ENCODE data around the gene MRNIP.
A peak's percentile ranks its signal among the peaks of the same experiment; 100 is the strongest.

MRNIP gene

DNA sequence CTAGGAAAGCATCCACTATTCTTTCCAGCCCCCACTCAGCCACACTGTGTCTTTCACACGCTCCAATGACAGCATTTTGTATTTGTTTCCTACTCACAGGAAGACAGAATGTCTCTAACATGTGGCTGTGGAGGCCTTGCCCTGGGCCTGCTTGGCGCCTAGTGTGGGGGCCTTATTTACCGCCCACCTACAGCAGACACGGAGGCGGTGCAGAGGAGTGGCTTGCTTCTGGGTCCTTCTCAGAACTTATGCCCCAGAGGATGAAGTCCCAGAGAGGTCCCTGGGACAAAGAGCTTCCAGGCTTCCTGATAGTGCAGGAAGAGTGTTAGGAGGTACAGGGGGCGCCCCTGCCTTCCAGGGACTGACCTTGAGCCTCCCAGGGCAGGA lies 8.5 kb upstream of the MRNIP start:
- DNase-seq (ENCODE audit: low read depth): no peak
- H3K4me3 ChIP-seq (ENCODE audit: low read depth, low read length): no peak overlapping the region
- TF ChIP-seq, protein P1, sequence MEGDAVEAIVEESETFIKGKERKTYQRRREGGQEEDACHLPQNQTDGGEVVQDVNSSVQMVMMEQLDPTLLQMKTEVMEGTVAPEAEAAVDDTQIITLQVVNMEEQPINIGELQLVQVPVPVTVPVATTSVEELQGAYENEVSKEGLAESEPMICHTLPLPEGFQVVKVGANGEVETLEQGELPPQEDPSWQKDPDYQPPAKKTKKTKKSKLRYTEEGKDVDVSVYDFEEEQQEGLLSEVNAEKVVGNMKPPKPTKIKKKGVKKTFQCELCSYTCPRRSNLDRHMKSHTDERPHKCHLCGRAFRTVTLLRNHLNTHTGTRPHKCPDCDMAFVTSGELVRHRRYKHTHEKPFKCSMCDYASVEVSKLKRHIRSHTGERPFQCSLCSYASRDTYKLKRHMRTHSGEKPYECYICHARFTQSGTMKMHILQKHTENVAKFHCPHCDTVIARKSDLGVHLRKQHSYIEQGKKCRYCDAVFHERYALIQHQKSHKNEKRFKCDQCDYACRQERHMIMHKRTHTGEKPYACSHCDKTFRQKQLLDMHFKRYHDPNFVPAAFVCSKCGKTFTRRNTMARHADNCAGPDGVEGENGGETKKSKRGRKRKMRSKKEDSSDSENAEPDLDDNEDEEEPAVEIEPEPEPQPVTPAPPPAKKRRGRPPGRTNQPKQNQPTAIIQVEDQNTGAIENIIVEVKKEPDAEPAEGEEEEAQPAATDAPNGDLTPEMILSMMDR (IDR thresholded peaks at IDR 0.05; ENCODE audit: insufficient read depth, low read depth, low read length, missing control alignments): no peak

DNA sequence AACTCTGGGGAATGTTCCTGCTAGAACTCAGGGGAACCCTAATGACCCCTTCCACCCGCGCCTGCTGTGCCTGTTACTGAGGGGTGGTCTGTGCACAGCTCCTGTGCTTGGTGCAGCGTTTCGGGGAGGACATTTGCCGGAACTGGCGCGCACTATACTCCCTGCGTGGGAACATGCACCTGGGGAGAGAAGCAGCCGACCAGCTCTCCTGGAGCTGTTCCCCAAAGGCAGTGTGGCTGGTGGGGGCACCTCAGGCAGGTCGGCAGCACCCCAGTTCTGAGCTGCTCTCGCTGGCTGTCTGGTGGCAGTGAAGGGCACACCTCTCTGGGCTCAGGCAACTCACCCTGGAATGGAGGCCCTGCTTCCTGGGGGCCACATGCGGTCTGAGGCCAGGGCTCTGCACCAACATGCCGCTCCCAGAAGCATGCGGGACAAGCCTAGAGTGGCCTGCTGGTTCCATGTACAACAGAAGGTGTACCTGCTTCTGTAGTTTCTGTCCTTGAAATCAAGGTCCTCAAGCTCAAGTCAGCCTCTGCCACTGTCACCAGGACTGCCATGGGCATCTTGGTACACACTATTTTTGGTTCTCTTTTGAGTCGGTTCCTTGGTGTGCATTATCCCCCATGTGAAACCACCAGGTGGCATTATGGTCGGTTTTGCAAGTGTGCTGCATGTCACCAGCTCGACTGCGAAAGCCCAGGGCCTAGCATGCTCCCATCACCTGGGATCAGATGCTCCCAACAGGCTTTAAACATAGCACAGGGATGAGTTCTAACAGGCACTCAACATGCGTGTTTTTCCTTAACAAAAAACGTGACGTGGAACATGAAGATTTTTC lies 7.8 kb upstream of the MRNIP start:
- no peak overlapping the region for H3K4me3 ChIP-seq (ENCODE audit: low read depth, low read length)
- TF ChIP-seq, protein P1 (IDR thresholded peaks at IDR 0.05; ENCODE audit: insufficient read depth, low read depth, low read length, missing control alignments): peak; percentile 33
- DNase-seq (ENCODE audit: low read depth): peak; percentile 45

- TF ChIP-seq, protein P1 (IDR thresholded peaks at IDR 0.05; ENCODE audit: insufficient read depth, low read depth, low read length, missing control alignments): no peak
- H3K4me3 ChIP-seq (ENCODE audit: low read depth, low read length): no peak overlapping the region
These were observed 7.0 kb upstream of the MRNIP start for GRCh38 chr5:179865491-179866240.

GRCh38 chr5:179864686-179865085 lies 6.1 kb upstream of the MRNIP start:
- H3K4me3 ChIP-seq (ENCODE audit: low read depth, low read length): no peak overlapping the region
- DNase-seq (ENCODE audit: low read depth): no peak
- TF ChIP-seq, protein P1 (IDR thresholded peaks at IDR 0.05; ENCODE audit: insufficient read depth, low read depth, low read length, missing control alignments): no peak

More at GRCh38 chr5:179865491-179866240, 7.0 kb upstream of the MRNIP start:
- no peak for DNase-seq (ENCODE audit: low read depth)

DNA sequence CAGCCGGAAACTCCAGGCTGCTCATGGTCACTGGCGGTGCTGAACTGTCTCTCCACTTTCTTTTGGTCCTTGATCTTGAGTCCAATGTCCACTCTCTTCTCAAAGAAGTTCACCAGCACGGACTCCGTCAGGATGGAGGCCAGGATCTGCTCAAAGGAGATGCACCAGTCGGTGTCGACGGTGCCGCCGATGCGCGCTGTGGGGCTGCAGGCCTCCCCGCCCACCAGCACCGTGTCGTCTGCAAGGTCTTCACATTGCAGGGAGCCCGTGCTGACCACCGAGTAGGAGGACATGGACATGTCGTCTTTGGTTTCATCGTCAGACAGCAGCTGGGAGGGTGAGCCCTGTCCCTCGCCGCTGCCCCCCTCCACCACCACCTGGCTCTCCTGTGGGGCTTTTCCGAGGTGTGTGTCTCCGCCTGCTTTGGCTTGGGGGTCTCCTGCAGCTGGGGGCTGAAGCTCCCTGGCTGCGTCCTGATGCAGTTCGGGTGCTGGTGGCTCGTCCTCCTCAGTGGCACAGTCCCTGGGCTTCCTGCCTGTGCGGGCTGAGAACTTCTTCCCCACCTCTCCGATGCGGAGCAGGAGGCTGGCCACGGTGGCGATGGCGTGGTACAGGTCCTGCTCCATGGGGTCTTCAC lies 5.0 kb upstream of the MRNIP start:
- H3K4me3 ChIP-seq (ENCODE audit: low read depth, low read length): no peak overlapping the region
- DNase-seq (ENCODE audit: low read depth): no peak
- TF ChIP-seq, protein P1 (IDR thresholded peaks at IDR 0.05; ENCODE audit: insufficient read depth, low read depth, low read length, missing control alignments): no peak

GRCh38 chr5:179862891-179863290 lies 4.3 kb upstream of the MRNIP start:
- TF ChIP-seq, protein P1 (IDR thresholded peaks at IDR 0.05; ENCODE audit: insufficient read depth, low read depth, low read length, missing control alignments): no peak
- DNase-seq (ENCODE audit: low read depth): no peak
- H3K4me3 ChIP-seq (ENCODE audit: low read depth, low read length): no peak overlapping the region

Measured in GM12865 (cell line).